Gastrocnemius medialis (tissue), 4 donors: ENCODE results near the gene NPEPL1.

ENCODE experiments used
- CTCF ChIP-seq, 5 experiments: fragments of 450-650 bp in 3 of 5; fragments of 200-600 bp in 2 of 5; sonication (generic) in 2 of 5; IDR thresholded peaks in 4 of 5; conservative IDR thresholded peaks in 1 of 5; 1 replicate in 4 of 5; 2 replicates in 1 of 5; pipeline ENCODE4 v1.5.1; 2016 to 2019; ENCODE audit warnings: antibody characterized with exemption in 5 of 5, mild to moderate bottlenecking in 3 of 5, moderate library complexity in 3 of 5
- POLR2A ChIP-seq, 2 donors: fragments of 450-650 bp; IDR thresholded peaks; one replicate each; pipeline ENCODE4 v1.6.1; 2017; ENCODE audit warnings: antibody characterized with exemption in 2 of 2, mild to moderate bottlenecking in 2 of 2, moderate library complexity in 2 of 2

GRCh38 chr20:58723628-58723984 is 31.0 kb downstream of the NPEPL1 start:
- TF ChIP-seq CTCF (IDR thresholded peaks at IDR 0.05 in 4 of 5, conservative IDR thresholded peaks at IDR 0.05 in 1 of 5) = no peak
- TF ChIP-seq POLR2A (IDR thresholded peaks at IDR 0.05) = no peak
